AG04450 (cell line): ENCODE data around the gene UQCR11. TPM values are rescaled to one million over a fixed set of nuclear protein-coding genes. Genes with fewer than 3 reads are reported as not detected.

Experiments used
- CTCF ChIA-PET: fragments of 300-600, 350-600 bp; formaldehyde crosslinking; extraction: SDS; loops from one replicate; lab custom pipeline; 2022; ENCODE audit warnings: antibody characterized with exemption, inconsistent platforms; lab: Charles Lee
- POLR2A ChIA-PET: fragments of 350-600 bp; formaldehyde crosslinking; extraction: SDS; loops from one replicate; lab custom pipeline; 2021; ENCODE audit warnings: antibody characterized with exemption, inconsistent platforms; lab: Yijun Ruan, JAX
- DNase-seq: peaks from one replicate; pipeline ENCODE4 v3.0.0-alpha.2; 2011; ENCODE audit warnings: low read depth, low spot score
- H3K27ac ChIP-seq: one replicate; pipeline ENCODE4 v1.5.1; 2012; ENCODE audit warnings: low read depth, low read length, control low read depth
- H3K27me3 ChIP-seq: one replicate; pipeline ENCODE4 v1.6.0; 2012; ENCODE audit warnings: low read length; ENCODE audit not compliant: control insufficient read depth, insufficient read depth
- H3K4me3 ChIP-seq: 2 replicates; pipeline ENCODE4 v1.5.1; 2011; ENCODE audit warnings: mild to moderate bottlenecking, low read depth, low read length, control low read depth
- H3K9me3 ChIP-seq: 2 replicates; pipeline ENCODE4 v1.5.1; 2012; ENCODE audit warnings: low read length; ENCODE audit not compliant: control insufficient read depth, insufficient read depth
- CTCF ChIP-seq: IDR thresholded peaks from 2 replicates; pipeline ENCODE4 v1.5.1; 2011; ENCODE audit warnings: low read depth, low read length, control low read depth, inconsistent platforms
- polyA plus RNA-seq: library from polyadenylated mRNA; depleted of rRNA; stranded (reverse); fragments of >200 nt; gene quantifications from 2 replicates; pipeline ENCODE4 v1.2.3, GENCODE V29; 2011

Gene UQCR11
- polyA plus RNA-seq, 1 experiment: 153 TPM

- Histone ChIP-seq H3K27ac (peak within 1 kb of the TSS; percentile 92), H3K27me3 (no peaks in the 10 kb centered on the region), H3K4me3 (peak within 1 kb of the TSS; percentile 90), H3K9me3 (peaks cover 2% of the 10 kb centered on the region; the same call in 1 of the 2 replicates)
- ChIA-PET POLR2A (interaction anchor here (0.5 to 1.4 kb wide), 7 partner anchors 9 to 701 kb away, joined by 3 to 5 read pairs (median 3); partner anchors contain the start of genes CIRBP and TCF3), CTCF (interaction anchor here (0.5 to 1.3 kb wide), 3 partner anchors 14 to 233 kb away, joined by 3 to 4 read pairs (median 3); no protein-coding TSS in a partner anchor)
- no peak for TF ChIP-seq CTCF
- peak; percentile 85 for DNase-seq
These were observed 12.3 kb downstream of the UQCR11 start, which contains the start of gene MBD3 for GRCh38 chr19:1592755-1593500. Gene MBD3 (minus strand): TSS chr19:1592865. CDS start chr19:1592631, 234 bp downstream.

GRCh38 chr19:1592024-1592754 lies 13.1 kb downstream of the UQCR11 start:
- Histone ChIP-seq H3K9me3 (peaks cover 2% of the 10 kb centered on the region; the same call in 1 of the 2 replicates), H3K4me3 (peak overlapping the region; percentile 90), H3K27me3 (no peaks in the 10 kb centered on the region), H3K27ac (peak overlapping the region; percentile 92)
- ChIA-PET CTCF (interaction anchor here (1.3 kb wide), 1 partner anchor 234 kb away, joined by 4 read pairs; no protein-coding TSS in a partner anchor), POLR2A (interaction anchor here (1.0 to 1.6 kb wide), 4 partner anchors 9 to 61 kb away, joined by 3 to 5 read pairs (median 4); partner anchors contain the start of genes TCF3 and UQCR11)
- TF ChIP-seq CTCF: no peak
- DNase-seq: peak; percentile 49

- TF ChIP-seq CTCF: no peak
- Histone ChIP-seq H3K9me3 (peaks cover 2% of the 10 kb centered on the region; the same call in 1 of the 2 replicates), H3K27ac (peak overlapping the region; percentile 92), H3K4me3 (peak overlapping the region; percentile 90), H3K27me3 (no peaks in the 10 kb centered on the region)
- DNase-seq: no peak
- CTCF ChIA-PET: interaction anchor here (0.6 to 2.2 kb wide), 3 partner anchors 45 to 273 kb away, joined by 3 to 10 read pairs (median 4); no protein-coding TSS in a partner anchor
- POLR2A ChIA-PET: interaction anchor here (0.6 to 1.6 kb wide), 4 partner anchors 12 to 25 kb away, joined by 3 to 11 read pairs (median 4); partner anchors contain the start of gene UQCR11
These were observed 13.7 kb downstream of the UQCR11 start for GRCh38 chr19:1591421-1592023.

GRCh38 chr19:1590641-1591397 lies 14.4 kb downstream of the UQCR11 start:
- H3K9me3 ChIP-seq: peaks cover 2% of the 10 kb centered on the region; the same call in 1 of the 2 replicates
- ChIA-PET POLR2A (interaction anchor here (0.6 to 1.6 kb wide), 4 partner anchors 12 to 24 kb away, joined by 3 to 11 read pairs (median 4); partner anchors contain the start of gene UQCR11), CTCF (interaction anchor here (0.6 to 2.2 kb wide), 4 partner anchors 45 to 274 kb away, joined by 3 to 10 read pairs (median 4); no protein-coding TSS in a partner anchor)
- H3K4me3 ChIP-seq: peak overlapping the region; percentile 90
- no peaks in the 10 kb centered on the region for H3K27me3 ChIP-seq
- DNase-seq: no peak
- no peak overlapping the region for H3K27ac ChIP-seq
- TF ChIP-seq CTCF: peak; percentile 57
